ENCODE results near the gene GLIS2. TPM values are rescaled to one million over a fixed set of nuclear protein-coding genes. Genes with fewer than 3 reads are reported as not detected.

GLIS2 gene
- total RNA-seq, 1 experiment from 2014 or later, result 18.2 TPM

- RAD21 ChIA-PET (ENCODE audit: low non-redundant PET in 1 of 2, low total read pairs in 2 of 2, uncharacterized antibody in 2 of 2, unreplicated experiment in 2 of 2), result no interaction called here
- no TSS peak for BruUV-seq (replicated peaks)
- H2AFZ ChIP-seq (ENCODE audit: low read depth, low read length, poor library complexity, severe bottlenecking), result no peak overlapping the region
- no peaks in the 10 kb centered on the region for H3K27me3 ChIP-seq (ENCODE audit: insufficient read depth, low read length)
- TF ChIP-seq SIN3A (IDR thresholded peaks at IDR 0.05; ENCODE audit: low read depth) (no peak), JUND (IDR thresholded peaks at IDR 0.05) (no peak), EZH2phosphoT487 (IDR thresholded peaks at IDR 0.05; ENCODE audit: borderline replicate concordance) (no peak), RAD21 (IDR thresholded peaks at IDR 0.05; ENCODE audit: low read depth) (no peak), ZFX (IDR thresholded peaks at IDR 0.05) (no peak), TCF7L2 (IDR thresholded peaks at IDR 0.05; ENCODE audit: borderline replicate concordance, extremely low read depth, insufficient read depth, insufficient read length) (no peak), CTCF (IDR thresholded peaks at IDR 0.05 in 2 of 3, conservative IDR thresholded peaks at IDR 0.05 in 1 of 3; ENCODE audit: borderline replicate concordance in 1 of 3, insufficient read depth in 1 of 3, low read depth in 2 of 3, low read length in 2 of 3) (no peak), POLR2AphosphoS5 (IDR thresholded peaks at IDR 0.05; ENCODE audit: low read depth, low read length) (no peak), ELF1 (IDR thresholded peaks at IDR 0.05; ENCODE audit: borderline replicate concordance, low read depth) (no peak), SRF (IDR thresholded peaks at IDR 0.05; ENCODE audit: low read depth) (no peak), ATF3 (IDR thresholded peaks at IDR 0.05) (no peak), FOSL1 (IDR thresholded peaks at IDR 0.05; ENCODE audit: low read depth) (no peak), REST (IDR thresholded peaks at IDR 0.05; ENCODE audit: low read depth) (no peak), EZH2 (IDR thresholded peaks at IDR 0.05) (no peak), CBX3 (IDR thresholded peaks at IDR 0.05; ENCODE audit: low read depth) (no peak), ZBTB33 (IDR thresholded peaks at IDR 0.05; ENCODE audit: extremely low read depth, insufficient replicate concordance, low read length) (no peak), ZNF274 (IDR thresholded peaks at IDR 0.05; ENCODE audit: low read depth, low read length) (no peak), EGR1 (IDR thresholded peaks at IDR 0.05; ENCODE audit: low read depth) (no peak)
- ATAC-seq, result no peak
- no peak overlapping the region for H3K9ac ChIP-seq (ENCODE audit: low read length)
- H3K4me3 ChIP-seq (replicated peaks in 1 of 2; ENCODE audit: low read depth in 1 of 2, low read length in 2 of 2), result no peak overlapping the region
- peaks cover 9% of the 10 kb centered on the region; the same call in 1 of the 2 replicates for H4K20me1 ChIP-seq (ENCODE audit: insufficient read depth)
- DNase-seq (ENCODE audit: low read depth, low spot score), result no peak
- intact Hi-C loops (cut with micrococcal nuclease), result no loop called here
- H3K27ac ChIP-seq (ENCODE audit: low read depth, low read length), result no peak overlapping the region
- peaks cover 100% of the 10 kb centered on the region for H3K79me2 ChIP-seq (ENCODE audit: insufficient read depth, low read length)
- no peak overlapping the region for H3K4me2 ChIP-seq (ENCODE audit: low read length)
- H3K9me3 ChIP-seq (ENCODE audit: control insufficient read depth in 1 of 2, insufficient read depth in 1 of 2, low read depth in 1 of 2, low read length in 2 of 2), result no peaks in the 10 kb centered on the region
- no peaks in the 10 kb centered on the region for H3K9me2 ChIP-seq (ENCODE audit: insufficient read depth)
- CTCF ChIA-PET, result interaction anchor here (0.5 kb wide), 1 partner anchor 75 kb away, joined by 3 read pairs; no protein-coding TSS in a partner anchor
- peaks cover 4 to 9% of the 10 kb centered on the region in 2 experiments; a peak in 3 of 4 replicates for H3K4me1 ChIP-seq (ENCODE audit: control insufficient read depth in 1 of 2, insufficient read depth in 2 of 2, low read length in 2 of 2)
- H3K36me3 ChIP-seq (ENCODE audit: control insufficient read depth in 1 of 2, insufficient read depth in 2 of 2, low read length in 2 of 2), result peaks cover 2 to 9% of the 10 kb centered on the region in 2 experiments; a peak in 2 of 4 replicates
- POLR2A ChIA-PET, result interaction anchor here (0.7 kb wide), 1 partner anchor 92 kb away, joined by 3 read pairs; no protein-coding TSS in a partner anchor
Observed at GRCh38 chr16:4345836-4346781, 30.2 kb downstream of the GLIS2 start.
